Amniotic stem cell (primary cell): ENCODE measurements around the gene SLC13A4.
"Not testable (repeated sequence)": the region's sequence is repeated elsewhere in the genome, so short reads cannot be mapped to it uniquely, and the experiment has no call there.

Experiments
- DNase-seq: peaks from one replicate; lab custom pipeline; 2025; lab: John Stamatoyannopoulos, UW

Gene SLC13A4

GRCh38 chr7:135753616-135754413, 25.8 kb upstream of the SLC13A4 start:
- no peak for DNase-seq

GRCh38 chr7:135748770-135749169, 20.8 kb upstream of the SLC13A4 start, which contains the start of gene FAM180A:
TSS of gene FAM180A (minus strand) at chr7:135748813. CDS start at chr7:135748580, 233 bp downstream.
- peak; percentile 34 for DNase-seq

GRCh38 chr7:135747366-135747765, 19.4 kb upstream of the SLC13A4 start:
- no peak for DNase-seq

GRCh38 chr7:135745703-135746312, 17.8 kb upstream of the SLC13A4 start:
- peak; percentile 98 for DNase-seq

GRCh38 chr7:135744938-135745702, 17.1 kb upstream of the SLC13A4 start:
- DNase-seq, result peak; percentile 82

GRCh38 chr7:135743907-135744731, 16.1 kb upstream of the SLC13A4 start:
- no peak for DNase-seq

GRCh38 chr7:135742371-135742770, 14.4 kb upstream of the SLC13A4 start:
- DNase-seq, result no peak

GRCh38 chr7:135741905-135742304, 13.9 kb upstream of the SLC13A4 start:
- no peak for DNase-seq

GRCh38 chr7:135740889-135741288, 12.9 kb upstream of the SLC13A4 start:
- DNase-seq, result no peak

GRCh38 chr7:135737306-135737647, 9.3 kb upstream of the SLC13A4 start:
- not testable (repeated sequence) for DNase-seq

GRCh38 chr7:135736586-135737305, 8.8 kb upstream of the SLC13A4 start:
- DNase-seq, result no peak

- no peak for DNase-seq
Observed at GRCh38 chr7:135734343-135734689, 6.3 kb upstream of the SLC13A4 start.

- DNase-seq, result no peak
Observed at GRCh38 chr7:135733603-135734342, 5.8 kb upstream of the SLC13A4 start.

- DNase-seq, result no peak
Observed at GRCh38 chr7:135731131-135731530, 3.1 kb upstream of the SLC13A4 start.

- DNase-seq, result no peak
Observed at GRCh38 chr7:135729230-135729629, 1.2 kb upstream of the SLC13A4 start.

GRCh38 chr7:135726911-135727673, 894 bp downstream of the SLC13A4 start:
- DNase-seq, result no peak

- no peak for DNase-seq
Observed at GRCh38 chr7:135726276-135726788, 1.7 kb downstream of the SLC13A4 start.

GRCh38 chr7:135723411-135723810, 4.6 kb downstream of the SLC13A4 start:
- no peak for DNase-seq

GRCh38 chr7:135721198-135721820, 6.7 kb downstream of the SLC13A4 start:
- no peak for DNase-seq
